PC-9 (cell line): ENCODE results near the gene HOXD11. TPM values are rescaled to one million over a fixed set of nuclear protein-coding genes. Genes with fewer than 3 reads are reported as not detected.

Experiments
- BruUV-seq: library from RNA; stranded (reverse); fragments of 400-500 nt; replicated peaks from 2 replicates; lab custom pipeline; 2021; lab: Mats Ljungman, UMichigan
- CTCF ChIA-PET: fragments of 300-600 bp; sonication (Branson Sonifier 250); formaldehyde crosslinking; loops from one replicate; lab custom pipeline; 2022; ENCODE audit warnings: antibody characterized with exemption; lab: Charles Lee
- POLR2A ChIA-PET: fragments of 300-600 bp; sonication (Branson Sonifier 250); formaldehyde crosslinking; loops from one replicate; lab custom pipeline; 2022; ENCODE audit warnings: antibody characterized with exemption; ENCODE audit not compliant: unreplicated experiment; lab: Charles Lee
- DNase-seq, 2 experiments: peaks; one replicate each; pipeline versions ENCODE4 v3.0.0 to v3.0.0-alpha.2; 2015 to 2022; ENCODE audit warnings: mixed read lengths in 1 of 2
- H2AFZ ChIP-seq: fragments of 200-600 bp; sonication (generic); 2 replicates; pipeline ENCODE4 v1.8.1; 2017; ENCODE audit warnings: antibody characterized with exemption
- H3F3A ChIP-seq: fragments of 200-600 bp; sonication (generic); 2 replicates; pipeline ENCODE4 v1.8.1; 2017; ENCODE audit warnings: antibody characterized with exemption, mild to moderate bottlenecking, low read depth; ENCODE audit not compliant: insufficient read depth
- H3K27ac ChIP-seq: fragments of 200-600 bp; sonication (generic); 2 replicates; pipeline ENCODE4 v1.6.1; 2016; ENCODE audit warnings: mixed run types
- H3K27me3 ChIP-seq: fragments of 200-600 bp; sonication (generic); 2 replicates; pipeline ENCODE4 v1.6.1; 2016; ENCODE audit warnings: low read depth, mixed run types; ENCODE audit not compliant: insufficient read depth
- H3K36me3 ChIP-seq: fragments of 200-600 bp; sonication (generic); 2 replicates; pipeline ENCODE4 v1.6.1; 2016; ENCODE audit warnings: low read depth, mixed run types
- H3K4me1 ChIP-seq: fragments of 200-600 bp; sonication (generic); replicated peaks from 2 replicates; pipeline ENCODE4 v1.6.1; 2016; ENCODE audit warnings: mixed run types; ENCODE audit not compliant: insufficient read depth
- H3K4me2 ChIP-seq: fragments of 200-600 bp; sonication (generic); 2 replicates; pipeline ENCODE4 v1.6.1; 2017; ENCODE audit warnings: mixed run types
- H3K4me3 ChIP-seq: fragments of 200-600 bp; sonication (generic); 2 replicates; pipeline ENCODE4 v1.6.1; 2016; ENCODE audit warnings: mixed run types
- H3K79me2 ChIP-seq: fragments of 200-600 bp; sonication (generic); 2 replicates; pipeline ENCODE4 v1.6.1; 2017; ENCODE audit warnings: low read depth, mixed run types
- H3K9me2 ChIP-seq: fragments of 200-600 bp; sonication (generic); 2 replicates; pipeline ENCODE4 v1.8.1; 2017; ENCODE audit warnings: mild to moderate bottlenecking; ENCODE audit not compliant: insufficient read depth
- H3K9me3 ChIP-seq: fragments of 200-600 bp; sonication (generic); 2 replicates; pipeline ENCODE4 v1.8.1; 2016; ENCODE audit warnings: low read depth; ENCODE audit not compliant: insufficient read depth
- H4K20me1 ChIP-seq: fragments of 200-600 bp; sonication (generic); 2 replicates; pipeline ENCODE4 v1.8.1; 2017; ENCODE audit not compliant: insufficient read depth
- EZH2 ChIP-seq: fragments of 200-600 bp; sonication (generic); IDR thresholded peaks from 2 replicates; pipeline ENCODE4 v1.8.0; 2017; ENCODE audit warnings: antibody characterized with exemption, low read depth
- intact Hi-C: fragments of 100-400 bp; cut with micrococcal nuclease; formaldehyde crosslinking; loops from one replicate; pipeline ENCODE4 v1.10.0; 2022; ENCODE audit not compliant: unreplicated experiment
- total RNA-seq: library from RNA; stranded (reverse); gene quantifications from 2 replicates; pipeline ENCODE4 v1.2.3, GENCODE V29; 2021
- TF ChIP-seq, protein P1 (sequence below): fragments of 200-600 bp; sonication (generic); conservative IDR thresholded peaks from 2 replicates; pipeline ENCODE4 v1.6.1; 2017; ENCODE audit warnings: mixed run types, antibody characterized with exemption, mild to moderate bottlenecking, moderate library complexity

HOXD11 gene
- total RNA-seq, 1 experiment from 2014 or later = not detected

DNA sequence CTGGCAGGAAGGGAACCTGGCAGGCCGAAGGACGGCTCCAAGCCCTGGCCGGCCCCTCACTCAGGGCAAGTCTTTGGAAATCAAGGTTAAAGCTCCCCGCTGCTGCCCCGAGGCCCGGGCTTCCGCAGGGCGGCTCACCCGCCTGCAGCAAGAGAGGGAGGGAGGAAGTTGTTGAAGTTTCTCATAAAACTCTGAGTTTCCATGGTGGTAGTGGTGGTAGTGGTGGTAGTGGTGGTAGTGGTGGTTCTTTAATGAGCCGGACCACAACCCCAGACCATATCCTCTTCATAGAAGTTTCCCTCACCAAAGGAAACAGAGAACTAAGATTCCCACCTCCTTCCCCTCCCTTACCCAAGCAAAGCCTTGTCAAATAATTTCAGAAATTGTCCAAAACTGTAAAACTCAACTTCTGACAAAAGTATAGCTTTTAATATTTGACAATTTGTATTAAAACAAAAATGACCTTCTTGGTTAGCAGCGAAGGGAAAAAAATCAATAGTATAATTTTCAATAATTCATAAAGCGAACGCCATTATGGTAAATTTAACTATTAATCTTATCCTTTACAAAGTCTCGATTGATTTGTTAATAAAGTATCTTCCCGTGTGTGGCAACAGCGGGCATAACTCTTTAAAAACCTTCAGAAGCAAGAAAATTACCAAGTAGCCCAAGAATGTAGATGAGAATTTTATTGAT, 8.0 kb downstream of the HOXD11 start:
- intact Hi-C loops = loop anchor here (5.0 kb wide), 1 partner anchor 1032 kb away; no protein-coding TSS in a partner anchor
- H4K20me1 ChIP-seq = no peaks in the 10 kb centered on the region
- no peak overlapping the region for H3K27ac ChIP-seq
- no peaks in the 10 kb centered on the region for H3K4me1 ChIP-seq
- H3K4me3 ChIP-seq = no peak overlapping the region
- no peak for TF ChIP-seq EZH2
- TF ChIP-seq, protein P1, sequence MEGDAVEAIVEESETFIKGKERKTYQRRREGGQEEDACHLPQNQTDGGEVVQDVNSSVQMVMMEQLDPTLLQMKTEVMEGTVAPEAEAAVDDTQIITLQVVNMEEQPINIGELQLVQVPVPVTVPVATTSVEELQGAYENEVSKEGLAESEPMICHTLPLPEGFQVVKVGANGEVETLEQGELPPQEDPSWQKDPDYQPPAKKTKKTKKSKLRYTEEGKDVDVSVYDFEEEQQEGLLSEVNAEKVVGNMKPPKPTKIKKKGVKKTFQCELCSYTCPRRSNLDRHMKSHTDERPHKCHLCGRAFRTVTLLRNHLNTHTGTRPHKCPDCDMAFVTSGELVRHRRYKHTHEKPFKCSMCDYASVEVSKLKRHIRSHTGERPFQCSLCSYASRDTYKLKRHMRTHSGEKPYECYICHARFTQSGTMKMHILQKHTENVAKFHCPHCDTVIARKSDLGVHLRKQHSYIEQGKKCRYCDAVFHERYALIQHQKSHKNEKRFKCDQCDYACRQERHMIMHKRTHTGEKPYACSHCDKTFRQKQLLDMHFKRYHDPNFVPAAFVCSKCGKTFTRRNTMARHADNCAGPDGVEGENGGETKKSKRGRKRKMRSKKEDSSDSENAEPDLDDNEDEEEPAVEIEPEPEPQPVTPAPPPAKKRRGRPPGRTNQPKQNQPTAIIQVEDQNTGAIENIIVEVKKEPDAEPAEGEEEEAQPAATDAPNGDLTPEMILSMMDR = no peak
- BruUV-seq = no TSS peak
- no peaks in the 10 kb centered on the region for H3K9me2 ChIP-seq
- no peaks in the 10 kb centered on the region for H3F3A ChIP-seq
- no peak for DNase-seq
- H3K9me3 ChIP-seq = no peaks in the 10 kb centered on the region
- no peak overlapping the region for H3K4me2 ChIP-seq
- H3K36me3 ChIP-seq = no peaks in the 10 kb centered on the region
- H3K27me3 ChIP-seq = peaks cover 87% of the 10 kb centered on the region
- ChIA-PET CTCF (interaction anchor here (0.6 kb wide), 1 partner anchor 1034 kb away, joined by 3 read pairs; no protein-coding TSS in a partner anchor), POLR2A (no interaction called here)
- H2AFZ ChIP-seq = no peak overlapping the region
- no peaks in the 10 kb centered on the region for H3K79me2 ChIP-seq

- BruUV-seq = no TSS peak
These were observed 9.1 kb downstream of the HOXD11 start, which contains the start of gene HOXD10 for GRCh38 chr2:176115883-176116813. Gene HOXD10 (plus strand): TSS chr2:176116778. CDS start chr2:176116834, 56 bp downstream.

More at GRCh38 chr2:176115883-176116813, 9.1 kb downstream of the HOXD11 start, which contains the start of gene HOXD10:
- CTCF ChIA-PET = no interaction called here
- H4K20me1 ChIP-seq = no peaks in the 10 kb centered on the region
- H3K36me3 ChIP-seq = no peaks in the 10 kb centered on the region
- intact Hi-C loops = no loop called here
- H3K9me2 ChIP-seq = no peaks in the 10 kb centered on the region
- H2AFZ ChIP-seq = no peak within 1 kb of the TSS
- H3K27ac ChIP-seq = no peak within 1 kb of the TSS
- no peak within 1 kb of the TSS for H3K4me3 ChIP-seq
- no peak within 1 kb of the TSS for H3K4me2 ChIP-seq
- H3F3A ChIP-seq = no peaks in the 10 kb centered on the region
- H3K27me3 ChIP-seq = peaks cover 92% of the 10 kb centered on the region
- no peak for DNase-seq
- POLR2A ChIA-PET = no interaction called here
- no peaks in the 10 kb centered on the region for H3K4me1 ChIP-seq
- TF ChIP-seq EZH2 = no peak
- TF ChIP-seq, protein P1 = no peak
- H3K9me3 ChIP-seq = no peaks in the 10 kb centered on the region
- no peaks in the 10 kb centered on the region for H3K79me2 ChIP-seq
